GM23248 (cell line): Measurements from ENCODE around the gene IPO11. TPM values are rescaled to one million over a fixed set of nuclear protein-coding genes. Genes with fewer than 3 reads are reported as not detected.

Experiments used
- DNase-seq: peaks from one replicate; pipeline ENCODE4 v3.0.0-alpha.2; 2015
- H2AFZ ChIP-seq: fragments of 200-600 bp; sonication (generic); 2 replicates; pipeline ENCODE4 v1.6.1; 2016; ENCODE audit warnings: antibody characterized with exemption
- H3F3A ChIP-seq: fragments of 200-600 bp; sonication (generic); 2 replicates; pipeline ENCODE4 v1.6.1; 2016; ENCODE audit warnings: mild to moderate bottlenecking, antibody characterized with exemption, mixed run types; ENCODE audit not compliant: insufficient read depth
- H3K27ac ChIP-seq: fragments of 200-600 bp; sonication (generic); 2 replicates; pipeline ENCODE4 v1.5.1; 2016; ENCODE audit warnings: mild to moderate bottlenecking
- H3K27me3 ChIP-seq: fragments of 200-600 bp; sonication (generic); replicated peaks from 2 replicates; pipeline ENCODE4 v1.6.1; 2016; ENCODE audit warnings: mild to moderate bottlenecking; ENCODE audit not compliant: insufficient read depth
- H3K36me3 ChIP-seq: fragments of 200-600 bp; sonication (generic); 2 replicates; pipeline ENCODE4 v1.6.1; 2016; ENCODE audit warnings: low read depth, mild to moderate bottlenecking
- H3K4me1 ChIP-seq: fragments of 200-600 bp; sonication (generic); 2 replicates; pipeline ENCODE4 v1.6.1; 2016; ENCODE audit warnings: mild to moderate bottlenecking; ENCODE audit not compliant: insufficient read depth
- H3K4me2 ChIP-seq: fragments of 200-600 bp; sonication (generic); one replicate; pipeline ENCODE4 v1.6.1; 2016; ENCODE audit warnings: mild to moderate bottlenecking; ENCODE audit not compliant: unreplicated experiment
- H3K4me3 ChIP-seq: fragments of 200-600 bp; sonication (generic); 2 replicates; pipeline ENCODE4 v1.5.1; 2016; ENCODE audit warnings: mild to moderate bottlenecking
- H3K79me2 ChIP-seq: fragments of 200-600 bp; sonication (generic); 2 replicates; pipeline ENCODE4 v1.6.1; 2016; ENCODE audit warnings: mild to moderate bottlenecking; ENCODE audit not compliant: insufficient read depth
- H3K9ac ChIP-seq: fragments of 200-600 bp; sonication (generic); 2 replicates; pipeline ENCODE4 v1.6.1; 2016; ENCODE audit warnings: mild to moderate bottlenecking
- H3K9me2 ChIP-seq: fragments of 200-600 bp; sonication (generic); 2 replicates; pipeline ENCODE4 v1.6.1; 2016; ENCODE audit warnings: mixed run types, mild to moderate bottlenecking, moderate library complexity; ENCODE audit not compliant: insufficient read depth
- H3K9me3 ChIP-seq: fragments of 200-600 bp; sonication (generic); one replicate; pipeline ENCODE4 v1.6.1; 2017; ENCODE audit warnings: low read depth
- H4K20me1 ChIP-seq: fragments of 200-600 bp; sonication (generic); 2 replicates; pipeline ENCODE4 v1.6.0; 2016; ENCODE audit not compliant: insufficient read depth
- EZH2 ChIP-seq: fragments of 200-600 bp; sonication (generic); IDR thresholded peaks from 2 replicates; pipeline ENCODE4 v1.6.1; 2018; ENCODE audit warnings: antibody characterized with exemption, mild to moderate bottlenecking; ENCODE audit not compliant: insufficient read depth, poor library complexity, severe bottlenecking
- EZH2phosphoT487 ChIP-seq: fragments of 200-600 bp; sonication (generic); IDR thresholded peaks from 2 replicates; pipeline ENCODE4 v1.6.1; 2018; ENCODE audit warnings: antibody characterized with exemption, moderate library complexity, mild to moderate bottlenecking, low read depth; ENCODE audit not compliant: insufficient read depth
- WGBS, 2 experiments: methylation state at CpG; one replicate each; pipeline ENCODE4 v1.1.6; 2015 to 2017; ENCODE audit warnings: low lambda C conversion rate in 2 of 2, low coverage in 1 of 2; ENCODE audit errors: missing lambda C conversion rate in 2 of 2; 5-methylcytosine and 5-hydroxymethylcytosine counted together
- in situ Hi-C: fragments of 300-500 bp; cut with MboI; formaldehyde crosslinking; loops from 2 replicates; pipeline ENCODE4 v1.15.0; 2020
- polyA plus RNA-seq: library from polyadenylated mRNA; unstranded; fragments of >200 nt; fragmentation: Nextera tagmentation; extraction: Ambion mirVana; gene quantifications from 2 replicates; pipeline ENCODE4 v1.2.1, GENCODE V29; 2016
- total RNA-seq: library from RNA; depleted of rRNA; stranded (reverse); fragments of >200 nt; shearing (Covaris generic); gene quantifications from 2 replicates; pipeline ENCODE4 v1.2.3, GENCODE V29; 2014

The IPO11 gene
- total and polyA plus RNA-seq, 2 experiments from 2014 or later: 19.9 to 26.5 TPM

DNA sequence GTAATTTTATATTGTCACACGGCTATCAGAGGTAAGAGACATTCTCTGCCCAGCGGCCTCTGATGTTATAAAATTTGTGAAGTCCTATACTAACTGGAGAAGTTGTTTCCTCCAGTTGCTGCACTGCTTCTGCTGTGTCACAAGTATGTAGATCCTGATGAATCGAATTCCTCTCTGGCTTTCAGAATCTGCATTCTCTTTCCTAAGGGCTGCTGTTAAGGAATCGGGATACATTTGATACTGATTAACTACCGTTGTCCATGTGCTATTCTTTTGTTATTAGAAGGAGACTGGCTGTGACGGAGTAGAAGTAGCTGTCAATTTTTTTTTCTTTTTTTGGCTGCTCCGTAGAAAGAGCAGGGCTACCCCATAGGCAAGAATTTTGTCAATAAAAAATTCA is 84.3 kb downstream of the IPO11 start:
- Histone ChIP-seq H3K9me2 (no peaks in the 10 kb centered on the region), H4K20me1 (no peaks in the 10 kb centered on the region), H3K36me3 (no peaks in the 10 kb centered on the region), H3F3A (no peaks in the 10 kb centered on the region), H3K9me3 (no peaks in the 10 kb centered on the region), H3K27me3 (no peaks in the 10 kb centered on the region), H3K4me3 (no peak overlapping the region), H3K27ac (no peak overlapping the region), H3K4me2 (no peak overlapping the region), H3K79me2 (no peaks in the 10 kb centered on the region), H2AFZ (no peak overlapping the region), H3K9ac (no peak overlapping the region), H3K4me1 (no peaks in the 10 kb centered on the region)
- in situ Hi-C loops: no loop called here
- TF ChIP-seq EZH2phosphoT487: no peak
- TF ChIP-seq EZH2: no peak
- 93 to 97% methylated on average over 7 of the region's 7 CpGs for WGBS, 2 experiments
- DNase-seq: no peak

DNA sequence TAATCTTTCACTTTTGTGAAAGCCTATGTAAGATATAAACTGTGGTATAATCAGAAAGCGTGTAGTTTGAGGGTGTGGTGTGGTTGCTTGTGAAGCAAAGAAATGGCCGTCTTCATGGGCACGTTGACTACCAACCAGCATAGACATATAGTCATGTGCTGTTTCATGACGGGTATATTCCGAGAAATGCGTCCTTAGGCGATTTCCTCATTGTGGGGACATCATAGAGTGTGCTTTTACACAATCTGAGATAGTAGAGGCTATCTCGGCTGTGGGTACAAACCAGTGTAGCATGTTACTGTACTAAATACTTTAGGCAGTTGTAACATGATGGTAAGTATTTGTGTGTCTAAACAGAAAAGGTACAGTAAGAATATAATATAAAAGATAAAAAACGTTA is 86.4 kb downstream of the IPO11 start:
- Histone ChIP-seq H3K9me2 (no peaks in the 10 kb centered on the region), H2AFZ (no peak overlapping the region), H3K9me3 (no peaks in the 10 kb centered on the region), H3K79me2 (no peaks in the 10 kb centered on the region), H4K20me1 (no peaks in the 10 kb centered on the region), H3K4me3 (no peak overlapping the region), H3F3A (no peaks in the 10 kb centered on the region), H3K9ac (no peak overlapping the region), H3K4me1 (no peaks in the 10 kb centered on the region), H3K4me2 (no peak overlapping the region), H3K36me3 (no peaks in the 10 kb centered on the region), H3K27me3 (no peaks in the 10 kb centered on the region), H3K27ac (no peak overlapping the region)
- WGBS, 2 experiments: 85% methylated on average over 9 of the region's 9 CpGs
- DNase-seq: no peak
- in situ Hi-C loops: no loop called here
- TF ChIP-seq EZH2: no peak

DNA sequence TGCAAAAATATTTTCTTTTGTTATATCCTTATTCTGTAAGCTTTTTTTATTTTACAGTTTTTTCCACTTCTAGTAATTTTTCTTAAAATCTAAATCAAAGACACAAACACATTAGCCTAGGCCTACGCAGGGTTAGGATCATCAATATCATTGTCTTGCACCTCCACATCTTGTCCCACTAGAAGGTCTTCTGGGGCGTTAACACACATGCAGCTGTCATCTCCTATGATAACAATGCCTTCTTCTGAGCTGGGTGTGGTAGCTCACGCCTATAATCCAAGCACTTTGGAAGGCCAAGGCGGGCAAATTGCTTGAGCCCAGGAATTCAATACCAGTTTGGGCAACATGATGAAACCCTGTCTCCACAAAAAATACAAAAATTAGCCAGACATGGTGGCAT is 87.2 kb downstream of the IPO11 start:
- Histone ChIP-seq H3K9me2 (no peaks in the 10 kb centered on the region), H3K27me3 (no peaks in the 10 kb centered on the region), H3K27ac (no peak overlapping the region), H3K4me1 (no peaks in the 10 kb centered on the region), H3K79me2 (no peaks in the 10 kb centered on the region), H2AFZ (no peak overlapping the region), H3K9me3 (no peaks in the 10 kb centered on the region), H3F3A (no peaks in the 10 kb centered on the region), H4K20me1 (no peaks in the 10 kb centered on the region), H3K4me2 (no peak overlapping the region), H3K4me3 (no peak overlapping the region), H3K9ac (no peak overlapping the region), H3K36me3 (0 out of 2 replicates have a peak, but pooled peaks cover 1% of the 10 kb centered on the region)
- no peak for DNase-seq
- WGBS, 2 experiments: 97 to 99% methylated on average over 4 of the region's 4 CpGs
- in situ Hi-C loops: no loop called here
- no peak for TF ChIP-seq EZH2phosphoT487
- no peak for TF ChIP-seq EZH2

DNA sequence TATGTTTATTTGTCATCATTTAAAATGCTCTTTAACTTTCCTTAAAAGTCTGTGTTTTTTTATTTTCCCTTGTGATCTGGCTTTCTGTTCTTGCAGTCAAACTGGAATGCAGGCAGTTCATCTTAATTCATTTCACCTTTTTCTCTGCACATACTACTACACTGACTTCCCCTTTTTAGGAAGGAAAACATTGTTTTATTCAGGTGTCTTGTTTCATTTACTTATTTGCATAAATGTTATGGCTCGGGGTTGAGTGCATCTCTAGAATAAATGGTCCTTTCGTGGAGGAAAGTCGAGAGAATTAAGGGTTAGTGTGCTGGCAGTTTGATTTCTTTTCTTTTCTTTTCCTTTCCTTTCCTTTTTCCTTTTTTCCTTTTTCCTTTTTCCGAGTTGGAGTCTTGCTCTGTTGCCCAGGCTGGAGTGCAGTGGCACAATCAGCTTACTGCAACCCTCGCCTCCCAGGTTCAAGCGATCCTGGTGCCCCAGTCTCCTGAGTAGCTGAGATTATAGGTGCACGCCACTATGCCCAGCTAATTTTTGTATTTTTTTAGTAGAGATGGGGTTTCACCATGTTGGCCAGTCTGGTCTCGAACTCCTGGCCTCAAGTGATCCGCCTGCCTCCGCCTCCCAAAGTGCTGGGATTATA is 90.0 kb downstream of the IPO11 start:
- Histone ChIP-seq H3K4me1 (no peaks in the 10 kb centered on the region), H3K9me2 (no peaks in the 10 kb centered on the region), H3K36me3 (peaks cover 11% of the 10 kb centered on the region; the same call in 1 of the 2 replicates), H3K27me3 (no peaks in the 10 kb centered on the region), H4K20me1 (no peaks in the 10 kb centered on the region), H3K27ac (no peak overlapping the region), H3K9ac (no peak overlapping the region), H3K4me3 (no peak overlapping the region), H3K79me2 (no peaks in the 10 kb centered on the region), H3K4me2 (no peak overlapping the region), H3K9me3 (no peaks in the 10 kb centered on the region), H3F3A (no peaks in the 10 kb centered on the region), H2AFZ (no peak overlapping the region)
- no peak for DNase-seq
- WGBS, 2 experiments: 94 to 96% methylated on average over 10 of the region's 10 CpGs
- in situ Hi-C loops: no loop called here
- no peak for TF ChIP-seq EZH2

DNA sequence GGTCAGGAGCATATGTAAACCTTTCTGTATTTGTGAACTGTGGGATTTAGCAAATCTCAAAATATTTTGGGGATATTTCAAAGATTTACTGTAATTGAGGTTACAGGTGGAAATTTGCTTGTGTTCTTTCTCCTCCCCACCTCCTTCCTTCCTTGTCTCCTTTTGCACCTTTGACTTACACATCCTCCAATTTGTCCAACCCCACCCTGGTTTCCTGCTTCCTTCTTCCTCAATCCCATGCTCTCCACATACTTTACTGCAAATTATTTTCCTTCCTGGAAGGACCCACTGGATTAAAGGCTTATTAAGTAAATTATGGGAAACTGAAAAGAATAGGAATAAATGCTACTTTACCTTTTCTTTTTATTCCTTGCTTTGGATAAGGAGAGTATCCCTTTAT is 91.6 kb downstream of the IPO11 start:
- TF ChIP-seq EZH2phosphoT487 (no peak), EZH2 (no peak)
- DNase-seq: no peak
- Histone ChIP-seq H3K9ac (no peak overlapping the region), H3K4me3 (no peak overlapping the region), H3K9me3 (no peaks in the 10 kb centered on the region), H3K36me3 (peaks cover 16% of the 10 kb centered on the region), H3K27me3 (no peaks in the 10 kb centered on the region), H2AFZ (no peak overlapping the region), H3F3A (no peaks in the 10 kb centered on the region), H3K4me2 (no peak overlapping the region), H3K27ac (no peak overlapping the region), H3K4me1 (no peaks in the 10 kb centered on the region), H4K20me1 (no peaks in the 10 kb centered on the region), H3K9me2 (no peaks in the 10 kb centered on the region), H3K79me2 (no peaks in the 10 kb centered on the region)
- in situ Hi-C loops: no loop called here
